Skeletal muscle satellite cell (primary cell): ENCODE data around the gene PCARE.

Source experiments
- H3K27me3 ChIP-seq: 2 replicates; pipeline ENCODE4 v1.7.0; 2013; ENCODE audit warnings: low read length; ENCODE audit not compliant: control insufficient read depth, insufficient read depth
- H3K36me3 ChIP-seq: 2 replicates; pipeline ENCODE4 v1.7.0; 2013; ENCODE audit warnings: mild to moderate bottlenecking, control low read depth, low read length; ENCODE audit not compliant: insufficient read depth
- H3K4me1 ChIP-seq: 2 replicates; pipeline ENCODE4 v1.7.0; 2013; ENCODE audit warnings: low read length; ENCODE audit not compliant: control insufficient read depth, insufficient read depth
- H3K4me2 ChIP-seq: 2 replicates; pipeline ENCODE4 v1.7.0; 2013; ENCODE audit warnings: mild to moderate bottlenecking, low read length
- H3K4me3 ChIP-seq: 2 replicates; pipeline ENCODE4 v1.7.0; 2013; ENCODE audit warnings: low read length
- H3K9ac ChIP-seq: 2 replicates; pipeline ENCODE4 v1.7.0; 2013; ENCODE audit warnings: mild to moderate bottlenecking, low read depth, low read length, moderate library complexity
- H3K9me3 ChIP-seq: replicated peaks from 2 replicates; pipeline ENCODE4 v1.7.0; 2013; ENCODE audit warnings: mild to moderate bottlenecking, control low read depth, low read length

The PCARE gene

GRCh38 chr2:29047083-29047845 is 27.1 kb downstream of the PCARE start:
- Histone ChIP-seq H3K4me3 (no peak overlapping the region), H3K9me3 (no peaks in the 10 kb centered on the region)

DNA sequence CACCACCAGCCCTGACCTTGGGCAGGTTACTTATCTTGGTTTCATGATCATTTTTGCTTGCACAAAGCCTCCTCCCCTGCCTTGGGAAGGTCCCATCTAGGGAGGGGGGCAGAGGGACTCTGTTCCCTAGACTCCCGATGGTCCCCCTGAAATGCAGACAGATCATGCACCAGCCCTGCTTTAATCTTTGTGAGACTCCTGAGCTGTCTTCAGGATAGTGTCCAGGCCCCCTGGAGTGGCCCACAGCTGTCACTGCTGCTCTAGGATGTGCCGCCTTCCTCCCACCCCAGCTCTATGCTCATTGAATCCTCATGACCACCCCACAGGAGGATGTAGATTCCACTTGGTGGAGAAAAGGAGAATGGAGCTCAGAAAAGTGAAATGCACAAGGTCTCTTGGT is 28.0 kb downstream of the PCARE start:
- Histone ChIP-seq H3K36me3 (no peaks in the 10 kb centered on the region), H3K9ac (no peak overlapping the region), H3K4me3 (no peak overlapping the region), H3K4me1 (peaks cover 10% of the 10 kb centered on the region), H3K27me3 (peaks cover 3% of the 10 kb centered on the region), H3K4me2 (no peak overlapping the region), H3K9me3 (no peaks in the 10 kb centered on the region)

More at GRCh38 chr2:29047083-29047845, 27.1 kb downstream of the PCARE start:
- H3K9ac ChIP-seq, result no peak overlapping the region
- H3K4me2 ChIP-seq, result no peak overlapping the region
- H3K36me3 ChIP-seq, result no peaks in the 10 kb centered on the region
- peaks cover 9% of the 10 kb centered on the region for H3K4me1 ChIP-seq
- H3K27me3 ChIP-seq, result peaks cover 3% of the 10 kb centered on the region

DNA sequence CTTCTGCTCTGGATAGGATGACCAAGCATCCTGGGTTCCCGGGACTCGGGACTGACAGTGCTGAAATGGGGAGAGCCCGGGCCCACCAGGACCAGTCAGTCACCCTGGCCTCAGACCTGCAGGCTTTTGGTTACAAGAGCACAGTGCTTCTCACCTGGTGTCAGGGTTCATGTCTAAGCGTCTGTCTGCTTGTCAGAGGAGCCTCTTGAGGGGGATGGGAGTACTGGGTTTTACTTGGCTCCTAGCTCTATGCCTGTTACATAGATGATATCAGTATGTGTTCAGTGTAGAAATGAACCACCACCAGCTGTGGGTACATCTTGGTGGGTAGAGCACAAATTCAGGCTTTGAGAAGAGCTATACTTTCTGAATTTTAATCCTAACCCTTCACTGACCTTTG is 29.9 kb downstream of the PCARE start:
- peaks cover 10% of the 10 kb centered on the region for H3K4me1 ChIP-seq
- no peaks in the 10 kb centered on the region for H3K36me3 ChIP-seq
- H3K4me3 ChIP-seq, result no peak overlapping the region
- H3K27me3 ChIP-seq, result peaks cover under 1% of the 10 kb centered on the region
- H3K9me3 ChIP-seq, result no peaks in the 10 kb centered on the region
- H3K4me2 ChIP-seq, result no peak overlapping the region
- no peak overlapping the region for H3K9ac ChIP-seq

DNA sequence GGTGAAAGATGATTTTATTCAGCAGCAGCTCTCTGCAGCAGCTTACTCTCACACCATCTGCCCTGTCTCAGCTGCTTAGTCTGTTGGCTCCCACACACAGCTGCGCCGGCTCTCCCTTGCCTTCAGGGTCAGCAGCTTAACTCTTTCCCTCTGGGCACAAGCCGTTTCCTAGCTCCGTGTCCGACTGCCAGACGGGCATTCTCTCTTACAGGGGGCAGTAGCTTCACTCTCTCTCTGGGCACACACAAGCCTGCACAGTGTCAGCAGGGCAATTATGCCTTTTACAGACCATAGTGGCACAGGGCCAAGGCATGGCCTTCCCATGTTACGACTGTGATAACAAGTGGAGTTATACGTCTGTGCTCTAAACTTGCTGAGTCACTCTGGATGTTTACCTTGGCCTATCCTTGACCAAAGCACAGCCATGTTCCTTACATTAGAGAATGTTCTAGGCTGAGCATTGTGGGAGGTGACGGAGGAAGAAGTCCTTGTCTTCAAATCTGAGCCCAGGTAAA is 31.7 kb downstream of the PCARE start:
- H3K4me1 ChIP-seq, result peaks cover 10% of the 10 kb centered on the region
- H3K9me3 ChIP-seq, result no peaks in the 10 kb centered on the region
- H3K4me3 ChIP-seq, result no peak overlapping the region
- H3K4me2 ChIP-seq, result no peak overlapping the region
- no peaks in the 10 kb centered on the region for H3K27me3 ChIP-seq
- no peak overlapping the region for H3K9ac ChIP-seq
- no peaks in the 10 kb centered on the region for H3K36me3 ChIP-seq

- H3K9ac ChIP-seq, result no peak overlapping the region
- no peak overlapping the region for H3K4me3 ChIP-seq
- H3K27me3 ChIP-seq, result no peaks in the 10 kb centered on the region
- H3K9me3 ChIP-seq, result no peaks in the 10 kb centered on the region
- H3K4me2 ChIP-seq, result no peak overlapping the region
- H3K36me3 ChIP-seq, result no peaks in the 10 kb centered on the region
- peaks cover 10% of the 10 kb centered on the region for H3K4me1 ChIP-seq
Measured at GRCh38 chr2:29041161-29041660, 33.1 kb downstream of the PCARE start.

- Histone ChIP-seq H3K4me2 (no peak overlapping the region), H3K9ac (no peak overlapping the region), H3K4me3 (no peak overlapping the region), H3K36me3 (no peaks in the 10 kb centered on the region), H3K27me3 (no peaks in the 10 kb centered on the region), H3K4me1 (peaks cover 10% of the 10 kb centered on the region), H3K9me3 (no peaks in the 10 kb centered on the region)
Measured at GRCh38 chr2:29040552-29040951, 33.8 kb downstream of the PCARE start.

DNA sequence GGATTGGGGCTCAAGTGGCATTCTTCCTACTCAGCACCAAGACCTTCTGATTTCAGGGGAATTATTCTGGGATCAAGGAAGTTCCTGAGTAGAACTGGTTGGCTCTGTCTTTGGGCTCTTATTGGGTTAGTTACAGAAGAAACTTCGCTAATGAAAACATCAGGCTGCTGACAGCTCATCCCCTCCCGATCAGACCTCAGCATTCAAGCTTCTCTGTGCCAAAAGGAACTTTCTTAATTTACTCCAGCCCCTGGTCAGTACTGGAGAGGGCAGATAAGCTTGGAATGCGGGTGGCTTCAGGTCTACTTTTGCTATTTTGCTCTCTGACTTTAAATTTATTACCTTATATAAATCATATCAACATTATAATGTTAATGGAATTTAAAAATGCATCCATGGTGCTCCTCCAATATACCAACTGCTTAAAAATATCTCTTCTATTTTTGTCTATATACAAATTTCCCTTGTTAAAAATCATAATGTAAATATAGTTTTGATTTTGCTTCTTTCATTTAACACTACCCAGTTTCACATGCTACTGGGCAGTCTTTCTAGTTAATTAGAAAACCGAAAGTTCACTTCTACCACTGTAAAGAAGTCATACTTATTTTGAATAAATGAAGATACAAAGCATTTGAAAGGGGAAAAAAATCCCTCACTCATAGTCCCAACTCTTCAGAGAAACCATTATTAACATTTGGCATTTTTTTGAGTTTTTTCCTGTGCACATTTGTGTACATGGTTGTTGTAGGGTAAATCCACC is 34.4 kb downstream of the PCARE start:
- Histone ChIP-seq H3K9ac (no peak overlapping the region), H3K4me1 (peaks cover 10% of the 10 kb centered on the region), H3K36me3 (no peaks in the 10 kb centered on the region), H3K9me3 (no peaks in the 10 kb centered on the region), H3K4me3 (no peak overlapping the region), H3K27me3 (no peaks in the 10 kb centered on the region), H3K4me2 (no peak overlapping the region)

- Histone ChIP-seq H3K4me1 (peaks cover 9% of the 10 kb centered on the region), H3K9me3 (no peaks in the 10 kb centered on the region), H3K27me3 (peaks cover 5% of the 10 kb centered on the region), H3K36me3 (no peaks in the 10 kb centered on the region), H3K4me2 (no peak overlapping the region), H3K4me3 (no peak overlapping the region), H3K9ac (no peak overlapping the region)
Measured at GRCh38 chr2:29035016-29035745, 39.1 kb downstream of the PCARE start.

GRCh38 chr2:29033656-29034055 is 40.7 kb downstream of the PCARE start:
- Histone ChIP-seq H3K36me3 (no peaks in the 10 kb centered on the region), H3K4me1 (peaks cover 9% of the 10 kb centered on the region), H3K9me3 (no peaks in the 10 kb centered on the region), H3K9ac (no peak overlapping the region), H3K4me3 (no peak overlapping the region), H3K27me3 (peaks cover 5% of the 10 kb centered on the region), H3K4me2 (no peak overlapping the region)

DNA sequence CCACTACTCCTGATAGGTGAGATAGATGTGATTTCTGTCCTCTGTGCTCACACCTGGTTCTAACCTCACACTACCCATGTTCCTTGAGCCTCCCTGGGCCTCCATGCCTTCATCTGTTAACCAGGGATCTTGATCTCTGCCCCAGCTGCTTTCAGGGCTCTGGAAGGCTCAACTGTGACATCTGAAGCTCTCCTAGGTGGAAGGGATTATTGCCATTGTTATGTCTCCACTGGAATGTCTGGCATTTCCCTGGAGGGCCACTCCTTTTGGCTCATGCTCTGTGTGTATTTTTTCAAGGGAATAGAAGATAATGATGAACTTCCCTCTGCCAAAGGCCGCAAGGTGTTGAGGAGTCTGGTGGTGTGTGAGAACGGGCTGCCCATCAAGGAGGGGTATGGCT is 41.2 kb downstream of the PCARE start:
- peaks cover 9% of the 10 kb centered on the region for H3K4me1 ChIP-seq
- H3K36me3 ChIP-seq, result no peaks in the 10 kb centered on the region
- no peaks in the 10 kb centered on the region for H3K9me3 ChIP-seq
- H3K4me3 ChIP-seq, result no peak overlapping the region
- no peak overlapping the region for H3K4me2 ChIP-seq
- H3K9ac ChIP-seq, result no peak overlapping the region
- peaks cover 5% of the 10 kb centered on the region for H3K27me3 ChIP-seq

- Histone ChIP-seq H3K9me3 (no peaks in the 10 kb centered on the region), H3K9ac (no peak overlapping the region), H3K4me1 (peaks cover 9% of the 10 kb centered on the region), H3K27me3 (peaks cover 5% of the 10 kb centered on the region), H3K4me2 (no peak overlapping the region), H3K4me3 (no peak overlapping the region), H3K36me3 (no peaks in the 10 kb centered on the region)
Measured at GRCh38 chr2:29032189-29032588, 42.1 kb downstream of the PCARE start.
